ENCODE data around the gene PUS3.

DNA sequence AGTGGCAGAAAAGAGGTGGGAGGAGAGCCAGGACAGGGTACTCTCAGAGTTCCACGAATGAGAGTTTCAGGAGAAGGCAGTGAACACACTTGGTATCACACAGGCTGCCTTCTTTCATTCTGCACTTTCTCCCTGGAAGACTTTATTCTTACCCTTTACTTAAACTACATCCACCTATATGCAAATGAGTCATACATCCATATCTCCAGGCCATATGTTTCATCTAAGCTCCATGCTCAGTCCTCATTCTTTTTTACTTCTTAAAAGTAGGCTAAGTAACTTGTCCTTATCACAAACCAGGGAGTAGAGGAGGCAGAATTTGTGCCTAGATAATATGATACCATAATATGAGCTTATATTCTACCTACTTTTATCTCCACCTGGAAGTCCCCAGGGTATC is 21.7 kb downstream of the PUS3 start:
- TF ChIP-seq, protein P1, sequence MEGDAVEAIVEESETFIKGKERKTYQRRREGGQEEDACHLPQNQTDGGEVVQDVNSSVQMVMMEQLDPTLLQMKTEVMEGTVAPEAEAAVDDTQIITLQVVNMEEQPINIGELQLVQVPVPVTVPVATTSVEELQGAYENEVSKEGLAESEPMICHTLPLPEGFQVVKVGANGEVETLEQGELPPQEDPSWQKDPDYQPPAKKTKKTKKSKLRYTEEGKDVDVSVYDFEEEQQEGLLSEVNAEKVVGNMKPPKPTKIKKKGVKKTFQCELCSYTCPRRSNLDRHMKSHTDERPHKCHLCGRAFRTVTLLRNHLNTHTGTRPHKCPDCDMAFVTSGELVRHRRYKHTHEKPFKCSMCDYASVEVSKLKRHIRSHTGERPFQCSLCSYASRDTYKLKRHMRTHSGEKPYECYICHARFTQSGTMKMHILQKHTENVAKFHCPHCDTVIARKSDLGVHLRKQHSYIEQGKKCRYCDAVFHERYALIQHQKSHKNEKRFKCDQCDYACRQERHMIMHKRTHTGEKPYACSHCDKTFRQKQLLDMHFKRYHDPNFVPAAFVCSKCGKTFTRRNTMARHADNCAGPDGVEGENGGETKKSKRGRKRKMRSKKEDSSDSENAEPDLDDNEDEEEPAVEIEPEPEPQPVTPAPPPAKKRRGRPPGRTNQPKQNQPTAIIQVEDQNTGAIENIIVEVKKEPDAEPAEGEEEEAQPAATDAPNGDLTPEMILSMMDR (IDR thresholded peaks at IDR 0.05): no peak
- TF ChIP-seq POLR2A (IDR thresholded peaks at IDR 0.05): no peak

Measured in transverse colon (tissue), 3 donors.